GM21723 (cell line): ENCODE measurements around the gene PCNX2.
A peak's percentile ranks its signal among the peaks of the same experiment; 100 is the strongest.

Source experiments
- ATAC-seq: cut with Tn5 transposase; IDR thresholded peaks from one replicate; pipeline ENCODE4 v1.9.1; 2021; ENCODE audit warnings: mild to moderate bottlenecking, moderate library complexity; ENCODE audit not compliant: unreplicated experiment

The PCNX2 gene

GRCh38 chr1:233320023-233320422 lies 24.5 kb upstream of the PCNX2 start:
- no peak for ATAC-seq

GRCh38 chr1:233319272-233319671 lies 23.7 kb upstream of the PCNX2 start:
- ATAC-seq, result no peak

- no peak for ATAC-seq
Measured at GRCh38 chr1:233316473-233316872, 20.9 kb upstream of the PCNX2 start.

GRCh38 chr1:233315718-233316301 lies 20.3 kb upstream of the PCNX2 start:
- no peak for ATAC-seq

- no peak for ATAC-seq
Measured at GRCh38 chr1:233313434-233314155, 18.1 kb upstream of the PCNX2 start.

DNA sequence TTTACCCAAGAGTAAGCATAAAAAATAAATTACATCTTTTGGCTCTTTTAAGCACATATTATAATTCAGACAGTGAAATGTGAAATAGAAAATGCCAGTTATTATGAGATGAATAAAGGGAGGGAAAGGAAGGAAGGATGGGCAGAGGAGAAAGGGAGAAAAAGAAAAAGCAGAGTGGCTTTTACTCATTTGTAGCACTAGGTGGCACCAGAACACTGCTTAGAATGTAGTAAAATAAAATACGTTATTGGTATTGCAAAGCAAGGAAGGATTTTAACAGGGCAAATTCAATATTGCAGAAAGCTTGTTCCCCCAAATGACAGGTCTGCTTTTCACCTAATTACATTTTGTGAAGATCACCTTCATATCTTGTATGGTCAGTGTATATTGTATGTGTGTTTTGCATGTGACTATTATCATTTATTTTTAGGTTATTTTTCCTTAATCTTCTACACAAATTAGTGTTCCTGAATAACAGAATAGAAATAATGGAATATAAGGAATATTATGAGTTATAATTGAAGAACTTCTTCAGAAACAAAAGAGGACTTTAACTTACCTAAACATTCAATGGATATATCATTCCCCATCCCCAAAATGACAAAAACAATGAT lies 9.1 kb upstream of the PCNX2 start:
- no peak for ATAC-seq

DNA sequence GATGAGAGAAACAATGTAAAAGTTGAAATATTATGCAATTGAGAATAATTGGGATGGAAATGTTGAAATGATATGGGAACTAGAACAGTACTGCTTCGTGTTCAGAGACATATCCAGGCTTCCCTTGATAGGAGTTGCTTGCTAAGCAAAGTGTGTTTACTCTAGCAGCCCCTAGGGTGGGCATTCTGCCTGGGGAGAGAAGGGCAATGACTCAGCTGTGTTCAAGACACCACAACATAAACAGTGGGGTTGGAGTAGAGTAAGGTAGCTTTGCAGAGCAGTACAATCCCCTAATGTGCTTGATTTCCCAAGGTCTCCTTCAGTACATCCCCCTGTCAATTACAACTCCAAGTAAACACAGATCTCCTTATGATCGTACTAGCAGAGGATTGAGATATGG lies 4.8 kb upstream of the PCNX2 start:
- ATAC-seq, result no peak

DNA sequence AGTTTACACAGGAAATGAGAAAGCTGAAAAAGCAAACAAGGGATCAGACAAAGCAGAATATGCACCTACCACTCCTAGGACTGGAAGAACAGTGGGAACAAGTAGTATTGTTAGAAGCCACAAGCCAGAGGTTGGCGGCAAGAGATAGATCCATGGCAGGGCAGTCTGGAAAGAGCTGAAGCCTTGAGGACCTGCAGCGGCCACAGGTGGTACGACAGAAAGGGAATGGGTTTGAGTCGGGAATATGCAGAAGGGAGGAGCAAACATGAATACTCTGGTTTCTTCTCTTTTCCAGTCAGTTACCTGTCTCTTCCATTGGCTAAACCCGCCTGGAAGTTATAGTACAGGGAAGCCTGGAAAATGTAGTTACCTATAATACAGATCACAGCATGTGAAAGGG lies 3.9 kb upstream of the PCNX2 start:
- no peak for ATAC-seq

DNA sequence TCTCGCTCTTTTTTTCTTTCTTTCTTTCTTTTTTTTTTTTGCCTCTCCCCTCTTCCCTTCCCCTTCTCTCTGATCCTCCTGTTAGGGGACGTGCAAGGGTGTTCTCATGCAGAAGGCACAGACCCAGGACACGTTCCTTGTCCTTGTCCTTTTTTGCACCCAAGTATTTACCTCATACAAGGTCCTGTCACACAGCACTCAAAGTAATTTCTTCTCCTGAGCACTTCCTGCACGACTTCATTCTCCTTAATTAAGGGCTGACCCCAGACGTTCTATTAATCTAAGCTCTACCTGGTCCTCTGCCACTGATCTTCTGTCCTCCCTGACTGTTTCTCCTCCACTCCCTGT lies 424 bp upstream of the PCNX2 start:
- no peak for ATAC-seq

GRCh38 chr1:233294913-233295236 lies 650 bp downstream of the PCNX2 start:
- peak; percentile 52 for ATAC-seq

DNA sequence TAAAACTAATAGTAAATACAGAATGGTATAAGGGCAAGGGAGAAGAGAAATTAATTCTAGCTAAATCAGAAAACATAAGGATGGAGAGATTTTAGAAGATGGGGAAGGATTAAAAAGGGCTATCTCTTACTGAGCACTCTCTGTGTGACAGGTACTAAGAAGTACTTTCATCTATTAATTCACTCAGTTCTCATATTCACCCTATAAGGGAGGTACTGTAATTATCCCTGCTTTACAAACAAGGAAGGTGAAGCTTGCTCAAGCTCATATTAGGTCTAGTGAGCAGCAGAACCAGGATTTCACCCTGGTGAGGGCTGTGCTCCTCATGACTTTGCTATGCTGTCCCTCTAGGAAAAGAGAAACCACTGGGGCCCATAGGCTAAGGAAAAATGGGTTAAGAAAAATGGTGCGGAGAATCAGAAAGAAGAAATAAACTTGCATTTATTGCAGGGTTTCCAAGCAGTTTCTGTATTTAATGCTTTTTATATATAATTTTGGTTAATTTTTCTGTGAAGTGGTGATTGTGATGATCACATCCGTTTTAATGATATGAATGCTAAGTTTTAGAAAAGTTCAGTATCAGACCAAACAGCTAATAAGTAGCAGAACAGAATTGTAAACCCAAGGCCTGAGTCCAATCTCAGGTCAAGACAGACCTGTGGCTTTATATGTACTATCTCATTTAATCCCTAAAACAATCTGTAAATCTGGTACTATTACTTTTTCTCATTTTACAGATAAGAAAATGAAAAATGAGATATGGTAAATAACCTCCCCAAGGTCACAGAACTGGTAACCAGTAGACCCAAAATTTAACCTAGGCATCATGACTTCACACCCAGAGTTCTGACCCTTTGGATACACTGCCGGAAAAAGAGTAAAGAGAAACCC lies 1.7 kb downstream of the PCNX2 start:
- no peak for ATAC-seq

- no peak for ATAC-seq
Measured at GRCh38 chr1:233290396-233291034, 5.0 kb downstream of the PCNX2 start.

GRCh38 chr1:233289676-233290075 lies 5.8 kb downstream of the PCNX2 start:
- ATAC-seq, result no peak

DNA sequence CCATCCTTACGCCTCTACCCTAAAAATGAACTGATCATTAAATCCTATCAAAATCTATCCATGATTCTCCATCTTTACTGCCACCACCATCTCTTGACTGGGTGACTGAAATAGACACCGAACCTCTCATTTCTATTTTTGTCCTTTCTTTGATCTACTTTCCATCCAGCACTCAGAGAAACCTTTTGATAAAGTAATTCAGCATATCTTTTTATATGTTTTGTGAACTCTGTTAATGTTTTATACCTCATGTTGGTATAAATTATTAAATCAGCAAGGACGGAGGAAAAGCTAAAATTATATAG lies 13.0 kb downstream of the PCNX2 start:
- ATAC-seq, result no peak

GRCh38 chr1:233281711-233282581 lies 13.6 kb downstream of the PCNX2 start:
- peak; percentile 90 for ATAC-seq

GRCh38 chr1:233279971-233280370 lies 15.6 kb downstream of the PCNX2 start:
- ATAC-seq, result no peak

DNA sequence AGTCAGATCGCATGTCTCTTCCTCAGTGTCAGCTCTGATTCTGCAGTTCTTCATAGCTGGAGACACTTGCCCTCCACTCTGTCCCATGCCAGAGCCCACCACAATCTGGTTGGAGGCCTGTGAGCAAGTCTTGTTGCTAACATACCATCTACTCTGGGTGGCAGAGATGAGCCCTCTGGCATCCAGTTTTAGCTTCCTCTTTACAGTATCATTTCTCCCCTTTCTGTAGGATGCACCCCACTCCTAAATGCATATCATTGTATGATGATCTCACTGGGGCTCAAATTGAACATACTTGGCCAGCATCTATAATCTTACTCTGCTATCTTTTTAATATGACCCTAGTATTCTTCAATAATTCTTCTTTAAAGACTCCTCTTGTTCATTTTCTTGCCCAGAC lies 16.9 kb downstream of the PCNX2 start:
- no peak for ATAC-seq

DNA sequence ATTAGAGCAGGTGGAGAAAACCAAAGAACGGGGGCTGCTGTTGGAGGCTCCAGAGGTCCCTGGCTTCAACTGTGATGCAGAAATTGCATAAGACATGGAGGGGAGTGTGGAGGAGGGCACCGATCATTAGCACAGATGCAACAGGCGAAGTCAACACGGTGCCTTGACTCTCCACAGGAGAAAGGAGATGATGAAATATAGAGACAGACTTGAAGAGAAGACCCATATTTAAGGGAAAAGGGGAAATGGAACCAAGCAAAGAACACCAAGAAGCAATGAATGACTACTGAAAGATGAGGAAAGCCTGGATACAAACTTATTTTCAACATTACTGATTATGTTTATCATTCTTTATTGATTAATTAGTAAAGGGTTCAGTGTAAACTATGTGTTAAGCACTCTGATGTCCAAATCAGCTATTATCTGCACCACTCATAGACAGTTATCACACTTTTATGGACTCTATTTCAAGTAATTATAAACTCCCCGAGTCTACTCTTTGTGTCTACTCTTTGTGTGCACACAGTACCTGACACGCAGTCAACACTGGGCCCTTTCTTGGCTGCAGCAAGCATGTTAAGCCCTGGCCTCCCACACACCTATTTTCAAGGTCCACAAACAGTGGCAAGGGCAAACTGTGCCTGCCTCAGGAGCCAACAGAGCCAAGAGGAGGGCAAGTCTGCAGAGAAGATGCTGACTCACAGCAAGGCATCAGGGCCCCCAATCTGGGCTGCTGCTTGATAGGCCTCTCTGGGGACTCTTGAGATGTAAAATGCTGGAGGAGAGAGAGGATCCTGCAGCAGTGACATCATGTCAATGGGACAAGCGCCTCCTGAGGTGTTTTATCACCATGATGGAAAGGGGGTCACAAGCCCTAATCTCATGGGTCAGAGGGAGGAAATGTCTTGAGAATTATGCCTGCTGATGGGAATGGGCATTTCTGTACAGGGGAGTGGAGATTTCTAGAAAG lies 17.6 kb downstream of the PCNX2 start:
- ATAC-seq, result no peak

DNA sequence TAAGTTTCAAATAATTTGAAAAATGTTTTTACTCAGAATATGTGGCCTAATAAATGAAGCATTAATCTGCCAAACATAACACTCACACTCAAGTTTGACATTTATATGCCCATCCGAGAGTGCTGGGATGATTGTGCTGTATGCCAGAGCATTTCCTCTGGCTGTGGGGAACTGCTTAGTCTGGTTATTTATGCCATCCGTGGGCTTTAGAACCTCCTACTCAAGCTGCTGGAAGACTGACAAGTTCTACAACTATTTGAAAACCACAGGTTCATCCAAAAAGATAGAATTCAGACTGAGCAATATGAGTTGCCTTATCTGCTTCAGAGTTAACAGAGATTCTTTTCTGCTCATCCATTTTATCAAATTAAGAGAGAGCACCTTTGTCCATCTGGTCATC lies 25.9 kb downstream of the PCNX2 start:
- no peak for ATAC-seq
